HepG2 (cell line): Measurements from ENCODE around the gene WDR18. TPM values are rescaled to one million over a fixed set of nuclear protein-coding genes. Genes with fewer than 3 reads are reported as not detected.
A peak's percentile ranks its signal among the peaks of the same experiment; 100 is the strongest.

Experiments
- ARNTL ChIP-seq: sonication (generic); formaldehyde crosslinking; IDR thresholded peaks from 2 replicates; pipeline ENCODE4 v1.4.0; 2020; ENCODE audit warnings: mild to moderate bottlenecking, missing genetic modification reagents
- CAMTA2 ChIP-seq: sonication (generic); formaldehyde crosslinking; IDR thresholded peaks from 2 replicates; pipeline ENCODE4 v1.4.0; 2020; ENCODE audit warnings: mild to moderate bottlenecking, missing genetic modification reagents, borderline replicate concordance
- DRAP1 ChIP-seq: IDR thresholded peaks from 2 replicates; pipeline ENCODE4 v1.6.1; 2016; ENCODE audit warnings: missing genetic modification reagents, missing compliant biosample characterization
- NR2F1 ChIP-seq, 2 experiments: fragments of 450-650 bp in 1 of 2; formaldehyde crosslinking in 1 of 2; IDR thresholded peaks; 2 replicates each; pipeline versions ENCODE4 v1.5.0 to v1.6.1; 2016 to 2020; ENCODE audit warnings: mild to moderate bottlenecking in 1 of 2, missing compliant biosample characterization in 1 of 2, missing genetic modification reagents in 1 of 2, moderate library complexity in 1 of 2
- PLRG1 ChIP-seq: fragments of 450-650 bp; conservative IDR thresholded peaks from 2 replicates; pipeline ENCODE4 v1.6.1; 2016
- RBM39 ChIP-seq: fragments of 200-400 bp; formaldehyde crosslinking; IDR thresholded peaks from one replicate; pipeline ENCODE4 v1.6.1; 2018; ENCODE audit warnings: antibody characterized with exemption, mild to moderate bottlenecking, low read depth, low read length; ENCODE audit not compliant: poor library complexity, severe bottlenecking
- SRF ChIP-seq: IDR thresholded peaks from 2 replicates; pipeline ENCODE4 v1.6.1; 2011; ENCODE audit warnings: mild to moderate bottlenecking, low read depth, low read length, moderate library complexity
- TCF7 ChIP-seq: sonication (generic); IDR thresholded peaks from 2 replicates; pipeline ENCODE4 v1.6.1; 2016; ENCODE audit warnings: antibody characterized with exemption, low read depth
- TMF1 ChIP-seq: sonication (generic); formaldehyde crosslinking; IDR thresholded peaks from 2 replicates; pipeline ENCODE4 v1.8.1; 2022; ENCODE audit warnings: low read depth, missing genetic modification reagents
- ZFP36 ChIP-seq: fragments of 150-350 bp; IDR thresholded peaks from 2 replicates; pipeline ENCODE4 v1.6.1; 2018; ENCODE audit warnings: borderline replicate concordance, low read length, low read depth; ENCODE audit not compliant: partially characterized antibody
- ZFX ChIP-seq: sonication (generic); formaldehyde crosslinking; IDR thresholded peaks from 2 replicates; pipeline ENCODE4 v1.4.0; 2020; ENCODE audit warnings: mild to moderate bottlenecking, low read depth, missing genetic modification reagents, moderate library complexity
- ZNF142 ChIP-seq: sonication (generic); formaldehyde crosslinking; IDR thresholded peaks from 2 replicates; pipeline ENCODE4 v1.4.0; 2020; ENCODE audit warnings: missing genetic modification reagents
- ZNF232 ChIP-seq: sonication (generic); formaldehyde crosslinking; IDR thresholded peaks from 2 replicates; pipeline ENCODE4 v1.4.0; 2020; ENCODE audit warnings: missing genetic modification reagents, borderline replicate concordance
- ZNF264 ChIP-seq: sonication (generic); formaldehyde crosslinking; IDR thresholded peaks from 2 replicates; pipeline ENCODE4 v1.4.0; 2020; ENCODE audit warnings: missing genetic modification reagents
- ZNF331 ChIP-seq: sonication (generic); formaldehyde crosslinking; IDR thresholded peaks from 2 replicates; pipeline ENCODE4 v1.4.0; 2020; ENCODE audit warnings: missing genetic modification reagents
- ZNF547 ChIP-seq: sonication (generic); formaldehyde crosslinking; IDR thresholded peaks from 2 replicates; pipeline ENCODE4 v1.5.1; 2020; ENCODE audit warnings: mild to moderate bottlenecking, missing genetic modification reagents
- ZNF557 ChIP-seq: sonication (generic); formaldehyde crosslinking; IDR thresholded peaks from 2 replicates; pipeline ENCODE4 v1.4.0; 2020; ENCODE audit warnings: missing genetic modification reagents
- polyA plus RNA-seq, 8 experiments: library from polyadenylated mRNA; depleted of rRNA in 3 of 8; stranded (reverse) in 7 of 8; unstranded in 1 of 8; fragments of >200 nt; fragmentation: Illumina TruSeq in 4 of 8; extraction: Trizol in 4 of 8; gene quantifications; 2 replicates each; pipeline versions ENCODE4 v1.2.1 to v1.2.3, GENCODE V29; 2011 to 2016; ENCODE audit warnings: low read depth in 4 of 8, missing spikeins in 1 of 8, mixed read lengths in 1 of 8; ENCODE audit not compliant: insufficient read depth in 1 of 8
- total RNA-seq, 5 experiments: library from RNA; depleted of rRNA; stranded (reverse); fragments of >200 nt; fragmentation: Illumina TruSeq; extraction: Trizol; gene quantifications; 2 replicates each; pipeline ENCODE4 v1.2.3, GENCODE V29; 2016; ENCODE audit warnings: low read depth in 1 of 5
- TF ChIP-seq, protein P1 (sequence below): sonication (generic); formaldehyde crosslinking; IDR thresholded peaks from 2 replicates; pipeline ENCODE4 v1.4.0; 2020; ENCODE audit warnings: mild to moderate bottlenecking, missing genetic modification reagents

The WDR18 gene
- total and polyA plus RNA-seq, 2 of the 13 experiments (the other 11 are each of a cell fraction or from before 2014, with no cell fraction given), result 36.4 to 47.6 TPM

DNA sequence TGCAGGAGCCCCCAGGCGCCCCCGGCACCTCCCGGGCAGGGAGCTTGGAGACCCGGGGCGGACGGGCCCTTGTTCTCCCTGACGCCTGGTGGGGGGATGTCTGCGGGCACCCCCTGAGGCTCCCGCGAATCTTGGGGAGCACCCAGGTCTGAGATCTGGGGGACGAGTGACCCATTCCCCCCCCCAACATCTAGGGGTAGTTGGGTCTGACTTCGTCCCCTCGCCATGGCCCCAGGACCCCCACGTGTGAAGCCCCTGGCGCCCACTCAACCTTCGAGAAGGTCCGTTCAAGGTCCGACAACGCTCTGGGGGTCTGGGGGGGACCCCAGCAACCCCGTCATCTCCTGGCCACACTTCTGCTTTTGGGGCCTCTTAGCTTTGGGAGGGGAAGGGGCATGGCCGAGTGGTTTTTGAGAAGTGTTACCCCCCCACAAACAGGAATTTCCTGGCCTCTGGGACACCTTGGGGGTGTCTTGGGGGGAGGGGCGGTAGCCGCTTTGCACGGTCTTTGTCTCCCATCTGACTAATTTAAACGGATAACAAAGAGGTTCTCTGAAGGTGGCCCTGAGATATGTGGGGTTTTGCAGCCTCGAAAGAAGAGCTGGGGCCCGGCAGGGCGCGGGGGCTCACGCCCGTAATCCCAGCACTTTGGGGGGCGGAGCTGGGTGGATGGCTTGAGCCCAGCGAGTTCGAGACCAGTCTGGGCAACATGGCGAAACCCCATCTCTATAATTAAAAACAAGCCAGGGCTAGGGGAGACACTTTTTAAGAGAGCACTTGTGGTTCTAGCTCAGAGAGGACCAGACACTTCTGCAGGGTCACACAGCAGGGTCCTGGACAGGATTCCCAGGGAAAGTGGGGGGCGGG, 42.9 kb downstream of the WDR18 start (continued):
- TF ChIP-seq ZNF142 (CRISPR knock-in tag), result no peak
- no peak for TF ChIP-seq ZFX (CRISPR knock-in tag)
- TF ChIP-seq DRAP1, result no peak
- TF ChIP-seq ZNF232, result no peak
- TF ChIP-seq RBM39, result peak; percentile 17
- no peak for TF ChIP-seq TCF7
- no peak for TF ChIP-seq NR2F1 (CRISPR knock-in tag; IDR thresholded peaks at IDR 0.05)
- no peak for TF ChIP-seq ARNTL (CRISPR knock-in tag)
- TF ChIP-seq ZNF557 (CRISPR knock-in tag), result 0 out of 2 replicates have a peak, but pooled peaks have one; percentile 29
- TF ChIP-seq TMF1 (CRISPR knock-in tag), result 0 out of 2 replicates have a peak, but pooled peaks have one; percentile 25
- TF ChIP-seq ZNF547 (CRISPR knock-in tag), result no peak
- TF ChIP-seq, protein P1, sequence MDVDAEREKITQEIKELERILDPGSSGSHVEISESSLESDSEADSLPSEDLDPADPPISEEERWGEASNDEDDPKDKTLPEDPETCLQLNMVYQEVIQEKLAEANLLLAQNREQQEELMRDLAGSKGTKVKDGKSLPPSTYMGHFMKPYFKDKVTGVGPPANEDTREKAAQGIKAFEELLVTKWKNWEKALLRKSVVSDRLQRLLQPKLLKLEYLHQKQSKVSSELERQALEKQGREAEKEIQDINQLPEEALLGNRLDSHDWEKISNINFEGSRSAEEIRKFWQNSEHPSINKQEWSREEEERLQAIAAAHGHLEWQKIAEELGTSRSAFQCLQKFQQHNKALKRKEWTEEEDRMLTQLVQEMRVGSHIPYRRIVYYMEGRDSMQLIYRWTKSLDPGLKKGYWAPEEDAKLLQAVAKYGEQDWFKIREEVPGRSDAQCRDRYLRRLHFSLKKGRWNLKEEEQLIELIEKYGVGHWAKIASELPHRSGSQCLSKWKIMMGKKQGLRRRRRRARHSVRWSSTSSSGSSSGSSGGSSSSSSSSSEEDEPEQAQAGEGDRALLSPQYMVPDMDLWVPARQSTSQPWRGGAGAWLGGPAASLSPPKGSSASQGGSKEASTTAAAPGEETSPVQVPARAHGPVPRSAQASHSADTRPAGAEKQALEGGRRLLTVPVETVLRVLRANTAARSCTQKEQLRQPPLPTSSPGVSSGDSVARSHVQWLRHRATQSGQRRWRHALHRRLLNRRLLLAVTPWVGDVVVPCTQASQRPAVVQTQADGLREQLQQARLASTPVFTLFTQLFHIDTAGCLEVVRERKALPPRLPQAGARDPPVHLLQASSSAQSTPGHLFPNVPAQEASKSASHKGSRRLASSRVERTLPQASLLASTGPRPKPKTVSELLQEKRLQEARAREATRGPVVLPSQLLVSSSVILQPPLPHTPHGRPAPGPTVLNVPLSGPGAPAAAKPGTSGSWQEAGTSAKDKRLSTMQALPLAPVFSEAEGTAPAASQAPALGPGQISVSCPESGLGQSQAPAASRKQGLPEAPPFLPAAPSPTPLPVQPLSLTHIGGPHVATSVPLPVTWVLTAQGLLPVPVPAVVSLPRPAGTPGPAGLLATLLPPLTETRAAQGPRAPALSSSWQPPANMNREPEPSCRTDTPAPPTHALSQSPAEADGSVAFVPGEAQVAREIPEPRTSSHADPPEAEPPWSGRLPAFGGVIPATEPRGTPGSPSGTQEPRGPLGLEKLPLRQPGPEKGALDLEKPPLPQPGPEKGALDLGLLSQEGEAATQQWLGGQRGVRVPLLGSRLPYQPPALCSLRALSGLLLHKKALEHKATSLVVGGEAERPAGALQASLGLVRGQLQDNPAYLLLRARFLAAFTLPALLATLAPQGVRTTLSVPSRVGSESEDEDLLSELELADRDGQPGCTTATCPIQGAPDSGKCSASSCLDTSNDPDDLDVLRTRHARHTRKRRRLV (CRISPR knock-in tag), result peak; percentile 47; the same call in 1 of the 2 replicates
- TF ChIP-seq SRF, result no peak
- TF ChIP-seq PLRG1, result no peak
- no peak for TF ChIP-seq ZNF264 (CRISPR knock-in tag)
- TF ChIP-seq CAMTA2 (CRISPR knock-in tag), result 0 out of 2 replicates have a peak, but pooled peaks have one; percentile 41
- no peak for TF ChIP-seq ZNF331 (CRISPR knock-in tag)
- TF ChIP-seq ZFP36, result no peak
